ENCODE results near the gene IGLL1. TPM values are rescaled to one million over a fixed set of nuclear protein-coding genes. Genes with fewer than 3 reads are reported as not detected.
"Not testable (repeated sequence)": the region's sequence is repeated elsewhere in the genome, so short reads cannot be mapped to it uniquely, and the experiment has no call there.

The IGLL1 gene
- total and polyA plus RNA-seq, 2 experiments from 2014 or later, result not detected

DNA sequence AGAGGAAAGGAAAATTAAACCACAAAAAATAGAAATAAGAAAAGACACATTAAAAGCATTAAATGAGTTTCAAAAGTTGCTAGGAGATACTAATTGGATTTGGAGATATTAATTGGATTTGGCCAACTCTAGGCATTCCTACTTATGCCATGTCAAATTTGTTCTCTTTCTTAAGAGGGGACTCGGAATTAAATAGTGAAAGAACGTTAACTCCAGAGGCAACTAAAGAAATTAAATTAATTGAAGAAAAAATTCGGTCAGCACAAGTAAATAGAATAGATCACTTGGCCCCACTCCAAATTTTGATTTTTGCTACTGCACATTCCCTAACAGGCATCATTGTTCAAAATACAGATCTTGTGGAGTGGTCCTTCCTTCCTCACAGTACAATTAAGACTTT, 37.7 kb downstream of the IGLL1 start:
- peaks cover 21% of the 10 kb centered on the region for H3K4me1 ChIP-seq (ENCODE audit: insufficient read depth)
- H3K4me2 ChIP-seq; DNase-seq (ENCODE audit: low spot score); H3K9me3 Mint-ChIP-seq; H4K20me1 ChIP-seq (replicated peaks; ENCODE audit: insufficient read depth); H3K27ac ChIP-seq (ENCODE audit: low read depth); H3K36me3 Mint-ChIP-seq (ENCODE audit: low read depth); H3K79me2 ChIP-seq (replicated peaks; ENCODE audit: insufficient read depth); H3K4me3 ChIP-seq; H3F3A ChIP-seq (replicated peaks; ENCODE audit: low read depth); H3K36me3 ChIP-seq (ENCODE audit: insufficient read depth); H3K27ac Mint-ChIP-seq; H3K4me3 Mint-ChIP-seq; ATAC-seq; H2AFZ ChIP-seq; H3K9me2 ChIP-seq (ENCODE audit: insufficient read depth): not testable (repeated sequence)
- H3K27me3 ChIP-seq (ENCODE audit: insufficient read depth), result peaks cover 16% of the 10 kb centered on the region
- peaks cover 16% of the 10 kb centered on the region for H3K27me3 Mint-ChIP-seq (ENCODE audit: insufficient read depth, low read depth, poor library complexity)
- peaks cover 19% of the 10 kb centered on the region for H3K4me1 Mint-ChIP-seq

DNA sequence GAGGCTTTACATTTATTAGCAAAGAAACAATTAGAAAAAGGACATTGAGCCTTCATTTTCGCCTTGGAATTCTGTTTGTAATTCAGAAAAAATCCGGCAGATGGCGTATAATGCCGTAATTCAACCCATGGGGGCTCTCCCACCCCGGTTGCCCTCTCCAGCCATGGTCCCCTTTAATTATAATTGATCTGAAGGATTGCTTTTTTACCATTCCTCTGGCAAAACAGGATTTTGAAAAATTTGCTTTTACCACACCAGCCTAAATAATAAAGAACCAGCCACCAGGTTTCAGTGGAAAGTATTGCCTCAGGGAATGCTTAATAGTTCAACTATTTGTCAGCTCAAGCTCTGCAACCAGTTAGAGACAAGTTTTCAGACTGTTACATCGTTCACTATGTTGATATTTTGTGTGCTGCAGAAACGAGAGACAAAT, 38.2 kb downstream of the IGLL1 start:
- not testable (repeated sequence) for H3K9me2 ChIP-seq (ENCODE audit: insufficient read depth); H3K36me3 ChIP-seq (ENCODE audit: insufficient read depth); H3K27ac ChIP-seq (ENCODE audit: low read depth); H3K4me2 ChIP-seq; H4K20me1 ChIP-seq (replicated peaks; ENCODE audit: insufficient read depth); H3K36me3 Mint-ChIP-seq (ENCODE audit: low read depth); H3K9me3 Mint-ChIP-seq; H2AFZ ChIP-seq; H3K79me2 ChIP-seq (replicated peaks; ENCODE audit: insufficient read depth); H3K27ac Mint-ChIP-seq; ATAC-seq; H3K4me3 Mint-ChIP-seq; H3K4me3 ChIP-seq; H3F3A ChIP-seq (replicated peaks; ENCODE audit: low read depth)
- DNase-seq (ENCODE audit: low spot score), result peak; percentile 65
- peaks cover 24% of the 10 kb centered on the region for H3K4me1 Mint-ChIP-seq
- Histone ChIP-seq H3K4me1 (ENCODE audit: insufficient read depth) (peaks cover 26% of the 10 kb centered on the region), H3K27me3 (ENCODE audit: insufficient read depth) (peaks cover 21% of the 10 kb centered on the region)
- peaks cover 19% of the 10 kb centered on the region for H3K27me3 Mint-ChIP-seq (ENCODE audit: insufficient read depth, low read depth, poor library complexity)
- TF ChIP-seq, protein P1, sequence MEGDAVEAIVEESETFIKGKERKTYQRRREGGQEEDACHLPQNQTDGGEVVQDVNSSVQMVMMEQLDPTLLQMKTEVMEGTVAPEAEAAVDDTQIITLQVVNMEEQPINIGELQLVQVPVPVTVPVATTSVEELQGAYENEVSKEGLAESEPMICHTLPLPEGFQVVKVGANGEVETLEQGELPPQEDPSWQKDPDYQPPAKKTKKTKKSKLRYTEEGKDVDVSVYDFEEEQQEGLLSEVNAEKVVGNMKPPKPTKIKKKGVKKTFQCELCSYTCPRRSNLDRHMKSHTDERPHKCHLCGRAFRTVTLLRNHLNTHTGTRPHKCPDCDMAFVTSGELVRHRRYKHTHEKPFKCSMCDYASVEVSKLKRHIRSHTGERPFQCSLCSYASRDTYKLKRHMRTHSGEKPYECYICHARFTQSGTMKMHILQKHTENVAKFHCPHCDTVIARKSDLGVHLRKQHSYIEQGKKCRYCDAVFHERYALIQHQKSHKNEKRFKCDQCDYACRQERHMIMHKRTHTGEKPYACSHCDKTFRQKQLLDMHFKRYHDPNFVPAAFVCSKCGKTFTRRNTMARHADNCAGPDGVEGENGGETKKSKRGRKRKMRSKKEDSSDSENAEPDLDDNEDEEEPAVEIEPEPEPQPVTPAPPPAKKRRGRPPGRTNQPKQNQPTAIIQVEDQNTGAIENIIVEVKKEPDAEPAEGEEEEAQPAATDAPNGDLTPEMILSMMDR (conservative IDR thresholded peaks at IDR 0.05; ENCODE audit: low read depth in 2 of 2), result peak; percentile 57 to 77

DNA sequence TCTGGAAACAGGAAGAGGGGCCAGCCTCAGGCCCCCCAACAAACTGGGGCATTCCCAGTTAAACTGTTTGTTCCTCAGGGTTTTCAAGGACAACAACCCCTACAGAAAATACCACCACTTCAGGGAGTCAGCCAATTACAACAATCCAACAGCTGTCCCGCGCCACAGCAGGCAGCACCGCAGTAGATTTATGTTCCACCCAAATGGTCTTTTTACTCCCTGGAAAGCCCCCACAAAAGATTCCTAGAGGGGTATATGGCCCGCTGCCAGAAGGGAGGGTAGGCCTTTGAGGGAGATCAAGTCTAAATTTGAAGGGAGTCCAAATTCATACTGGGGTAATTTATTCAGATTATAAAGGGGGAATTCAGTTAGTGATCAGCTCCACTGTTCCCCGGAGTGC, 39.3 kb downstream of the IGLL1 start:
- not testable (repeated sequence) for H3K27ac Mint-ChIP-seq; H3F3A ChIP-seq (replicated peaks; ENCODE audit: low read depth); H3K79me2 ChIP-seq (replicated peaks; ENCODE audit: insufficient read depth); DNase-seq (ENCODE audit: low spot score); H3K9me2 ChIP-seq (ENCODE audit: insufficient read depth); H3K36me3 Mint-ChIP-seq (ENCODE audit: low read depth); H4K20me1 ChIP-seq (replicated peaks; ENCODE audit: insufficient read depth); H3K27ac ChIP-seq (ENCODE audit: low read depth); H3K36me3 ChIP-seq (ENCODE audit: insufficient read depth); H3K4me3 ChIP-seq; H3K9me3 Mint-ChIP-seq; H3K4me2 ChIP-seq; H2AFZ ChIP-seq; ATAC-seq; H3K4me3 Mint-ChIP-seq
- Histone ChIP-seq H3K4me1 (ENCODE audit: insufficient read depth) (peaks cover 31% of the 10 kb centered on the region), H3K27me3 (ENCODE audit: insufficient read depth) (peaks cover 22% of the 10 kb centered on the region)
- peaks cover 35% of the 10 kb centered on the region for H3K4me1 Mint-ChIP-seq
- H3K27me3 Mint-ChIP-seq (ENCODE audit: insufficient read depth, low read depth, poor library complexity), result peaks cover 22% of the 10 kb centered on the region

DNA sequence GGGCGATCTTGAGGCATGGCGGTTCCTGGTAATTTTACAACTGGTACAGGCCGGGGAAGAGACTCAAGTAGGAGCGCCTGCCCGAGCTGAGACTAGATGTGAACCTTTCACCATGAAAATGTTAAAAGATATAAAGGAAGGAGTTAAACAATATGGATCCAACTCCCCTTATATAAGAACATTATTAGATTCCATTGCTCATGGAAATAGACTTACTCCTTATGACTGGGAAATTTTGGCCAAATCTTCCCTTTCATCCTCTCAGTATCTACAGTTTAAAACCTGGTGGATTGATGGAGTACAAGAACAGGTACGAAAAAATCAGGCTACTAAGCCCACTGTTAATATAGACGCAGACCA, 40.3 kb downstream of the IGLL1 start:
- not testable (repeated sequence) for H3K36me3 Mint-ChIP-seq (ENCODE audit: low read depth); DNase-seq (ENCODE audit: low spot score); H4K20me1 ChIP-seq (replicated peaks; ENCODE audit: insufficient read depth); H3F3A ChIP-seq (replicated peaks; ENCODE audit: low read depth); H3K9me2 ChIP-seq (ENCODE audit: insufficient read depth); ATAC-seq; H3K79me2 ChIP-seq (replicated peaks; ENCODE audit: insufficient read depth); H3K9me3 Mint-ChIP-seq; H3K27ac Mint-ChIP-seq; H3K4me2 ChIP-seq; H2AFZ ChIP-seq; H3K4me3 Mint-ChIP-seq; H3K4me3 ChIP-seq; H3K27ac ChIP-seq (ENCODE audit: low read depth); H3K36me3 ChIP-seq (ENCODE audit: insufficient read depth)
- Histone ChIP-seq H3K27me3 (ENCODE audit: insufficient read depth) (peaks cover 22% of the 10 kb centered on the region), H3K4me1 (ENCODE audit: insufficient read depth) (peaks cover 38% of the 10 kb centered on the region)
- peaks cover 42% of the 10 kb centered on the region for H3K4me1 Mint-ChIP-seq
- peaks cover 28% of the 10 kb centered on the region for H3K27me3 Mint-ChIP-seq (ENCODE audit: insufficient read depth, low read depth, poor library complexity)

Data from GM23338 (cell line).